Measurements from ENCODE around the gene CBX5.
"Not testable (repeated sequence)": the region's sequence is repeated elsewhere in the genome, so short reads cannot be mapped to it uniquely, and the experiment has no call there.

CBX5 gene

GRCh38 chr12:54200412-54200811, 79.5 kb downstream of the CBX5 start:
- no peak for DNase-seq (ENCODE audit: low read depth in 2 of 3, low spot score in 2 of 3)

- DNase-seq (ENCODE audit: low read depth in 2 of 3, low spot score in 2 of 3) = no peak
Observed at GRCh38 chr12:54199917-54200316, 80.0 kb downstream of the CBX5 start.

- no peak for DNase-seq (ENCODE audit: low read depth in 2 of 3, low spot score in 2 of 3)
Observed at GRCh38 chr12:54199034-54199433, 80.9 kb downstream of the CBX5 start.

DNA sequence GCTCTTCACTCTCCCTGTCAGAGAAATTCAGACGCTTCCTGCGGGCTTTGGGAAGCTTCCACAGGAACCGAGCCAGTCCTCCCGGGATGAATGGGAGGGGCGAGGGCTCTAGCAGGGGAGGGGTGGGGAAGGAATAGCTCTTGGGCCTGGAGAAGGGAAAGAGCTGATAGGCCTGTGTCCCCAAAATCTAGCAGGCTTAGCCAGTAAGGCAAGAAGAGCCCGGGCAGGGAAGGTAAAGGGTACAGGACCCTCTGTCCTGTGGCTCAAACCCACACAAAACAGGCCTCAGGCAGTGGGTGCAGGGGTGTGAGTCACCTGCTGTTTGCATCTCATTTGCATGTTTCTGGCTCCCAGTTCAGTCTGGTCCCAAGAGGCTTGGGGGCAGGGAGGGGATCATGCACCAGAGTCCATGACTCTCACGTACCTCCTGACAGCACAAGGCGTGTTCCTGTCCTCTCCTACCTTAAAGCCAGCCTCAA, 82.5 kb downstream of the CBX5 start:
- DNase-seq (ENCODE audit: low read depth in 2 of 3, low spot score in 2 of 3) = no peak

DNA sequence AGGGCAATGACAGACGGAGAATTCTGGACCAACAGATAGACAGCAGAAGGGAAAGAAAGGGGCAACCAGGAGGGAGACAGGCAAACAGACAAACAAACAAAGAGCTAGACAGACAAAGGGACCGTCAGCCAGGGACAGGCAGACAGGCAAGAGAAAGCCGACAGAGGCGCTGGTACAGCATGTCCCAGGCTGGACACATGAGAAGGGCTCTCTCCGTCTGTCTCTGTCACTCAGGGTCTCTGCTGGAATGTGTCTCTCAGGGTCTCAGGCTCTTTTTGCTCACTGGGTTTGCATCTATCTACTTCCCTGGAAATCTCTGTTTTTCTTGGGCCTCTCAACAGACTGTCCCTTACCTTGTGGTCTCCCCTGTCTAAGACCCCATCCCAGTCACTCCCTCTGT, 82.9 kb downstream of the CBX5 start:
- DNase-seq (ENCODE audit: low read depth in 2 of 3, low spot score in 2 of 3) = no peak

- no peak for DNase-seq (ENCODE audit: low read depth in 2 of 3, low spot score in 2 of 3)
Observed at GRCh38 chr12:54196396-54196795, 83.5 kb downstream of the CBX5 start.

DNA sequence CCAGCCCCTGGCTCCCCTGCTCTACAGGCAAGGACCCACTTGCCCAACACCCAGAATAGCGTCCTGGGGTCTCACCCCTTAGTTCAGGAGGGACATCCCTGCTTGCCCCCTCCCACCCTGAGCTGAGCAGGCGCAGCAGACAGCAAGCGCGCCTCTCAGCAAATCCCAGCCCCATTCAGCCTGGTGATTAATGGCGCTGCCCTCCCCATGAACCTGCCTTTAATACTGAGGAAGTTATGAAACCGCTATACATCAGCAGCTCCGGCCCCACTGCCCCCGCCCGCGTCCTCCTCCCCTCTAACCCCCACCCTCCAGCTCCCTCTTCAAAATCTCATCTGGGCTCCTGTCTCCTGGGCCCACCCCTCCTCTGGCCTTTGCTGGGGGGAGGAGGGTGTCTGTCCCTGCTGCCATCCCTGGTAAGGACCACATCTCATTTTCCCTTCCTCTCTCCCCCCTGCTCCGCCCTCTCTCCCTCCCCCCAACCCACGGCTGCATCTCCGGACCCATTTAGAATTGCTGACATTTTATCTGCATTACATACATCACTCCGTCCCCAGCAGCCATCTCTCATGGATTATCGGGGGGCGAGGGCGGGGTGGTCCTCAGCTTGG, 84.1 kb downstream of the CBX5 start:
- DNase-seq (ENCODE audit: low read depth in 2 of 3, low spot score in 2 of 3) = no peak

DNA sequence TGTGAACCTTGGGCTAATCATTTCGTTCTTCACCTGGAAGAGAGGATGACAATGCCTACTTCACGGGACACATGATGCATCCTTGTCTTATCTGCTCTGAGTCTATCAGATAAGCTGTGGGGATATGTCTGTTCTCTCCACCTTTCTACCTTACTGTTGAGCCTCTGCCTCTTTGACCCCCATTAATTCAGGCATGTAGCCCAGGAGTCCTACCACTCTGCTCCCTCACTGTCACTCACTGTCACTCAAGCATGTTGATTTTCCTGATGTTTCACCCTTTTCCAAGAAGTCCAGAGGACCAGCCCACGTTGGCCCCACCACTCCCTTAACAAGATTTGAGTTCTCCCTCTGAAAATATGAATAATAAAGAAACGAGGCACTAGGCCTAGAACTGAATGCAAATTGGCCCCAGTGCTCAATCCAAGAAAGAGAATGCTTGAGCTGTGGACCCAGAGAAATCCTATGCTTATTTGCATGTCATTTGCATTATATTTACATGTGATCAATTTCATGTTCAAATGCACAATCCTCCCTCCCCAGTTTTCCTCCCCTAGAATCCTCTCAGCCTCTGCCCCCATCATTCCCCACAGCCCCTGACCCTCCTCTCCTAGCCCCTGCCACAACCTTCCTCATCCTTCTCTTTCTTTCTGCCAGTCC, 84.7 kb downstream of the CBX5 start:
- DNase-seq (ENCODE audit: low read depth in 2 of 3, low spot score in 2 of 3) = no peak

GRCh38 chr12:54194611-54195010, 85.3 kb downstream of the CBX5 start:
- DNase-seq (ENCODE audit: low read depth in 2 of 3, low spot score in 2 of 3) = not testable (repeated sequence)

DNA sequence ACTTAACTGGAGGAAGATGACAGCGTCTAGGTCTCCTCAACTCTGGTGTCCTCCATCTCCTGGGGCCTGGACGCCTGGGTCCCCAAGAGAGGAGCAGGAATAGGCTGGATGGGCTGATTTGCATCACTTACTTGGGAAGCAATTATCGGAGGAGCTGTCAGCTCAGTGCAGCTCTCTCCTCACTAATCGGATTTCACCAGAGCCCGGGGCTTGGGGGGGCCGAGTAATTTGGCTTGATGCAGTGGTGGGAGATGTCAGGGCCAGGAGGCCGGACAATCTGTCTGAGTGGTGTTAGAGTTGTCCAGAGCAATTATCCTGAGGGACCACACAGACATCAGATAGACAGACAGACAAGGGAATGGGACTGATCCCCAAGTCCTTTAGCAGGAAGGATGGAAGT, 86.5 kb downstream of the CBX5 start:
- DNase-seq (ENCODE audit: low read depth in 2 of 3, low spot score in 2 of 3) = no peak

GRCh38 chr12:54191550-54192022, 88.3 kb downstream of the CBX5 start:
- DNase-seq (ENCODE audit: low read depth in 2 of 3, low spot score in 2 of 3) = peak in 2 of 3 experiments; percentile 27 to 58

GRCh38 chr12:54191126-54191525, 88.8 kb downstream of the CBX5 start:
- DNase-seq (ENCODE audit: low read depth in 2 of 3, low spot score in 2 of 3) = no peak

DNA sequence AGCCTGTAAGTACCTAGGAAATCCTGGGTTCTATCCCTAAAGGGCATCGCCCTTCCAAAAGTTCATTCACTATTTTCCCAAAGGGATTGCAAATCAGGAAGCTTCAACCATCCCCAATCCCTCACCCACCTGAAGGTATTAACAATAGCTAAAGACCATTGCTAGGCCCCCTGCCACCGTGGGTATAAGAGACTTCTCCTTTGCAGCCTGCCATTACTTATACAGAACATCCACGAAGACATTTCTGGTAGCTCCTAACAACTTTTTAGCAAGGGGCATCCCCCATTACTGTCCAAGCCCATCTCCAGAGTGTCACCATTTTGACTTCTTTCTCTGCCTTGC, 90.8 kb downstream of the CBX5 start:
- no peak for DNase-seq (ENCODE audit: low read depth in 2 of 3, low spot score in 2 of 3)

DNA sequence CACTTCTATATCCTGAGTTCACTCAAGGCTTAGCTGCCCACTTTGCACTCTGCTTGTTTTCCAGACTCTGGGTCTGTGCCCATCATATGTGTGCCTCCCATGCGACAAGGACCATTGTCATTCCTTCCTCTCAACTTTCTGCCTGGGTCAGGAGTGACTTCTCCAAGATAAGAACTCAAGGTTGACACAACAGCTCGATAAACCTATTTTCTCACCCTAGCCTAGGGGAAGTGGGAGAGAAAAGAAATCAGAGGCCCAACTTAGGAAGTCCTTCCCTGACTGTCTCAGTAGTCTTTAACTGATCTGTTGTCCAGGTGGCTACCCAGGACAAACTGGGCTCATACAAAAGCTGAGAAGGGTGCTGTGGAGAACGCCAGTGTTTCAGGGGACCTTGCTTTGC, 92.8 kb downstream of the CBX5 start:
- DNase-seq (ENCODE audit: low read depth in 2 of 3, low spot score in 2 of 3) = no peak

GRCh38 chr12:54185919-54186318, 94.0 kb downstream of the CBX5 start:
- DNase-seq (ENCODE audit: low read depth in 2 of 3, low spot score in 2 of 3) = no peak

DNA sequence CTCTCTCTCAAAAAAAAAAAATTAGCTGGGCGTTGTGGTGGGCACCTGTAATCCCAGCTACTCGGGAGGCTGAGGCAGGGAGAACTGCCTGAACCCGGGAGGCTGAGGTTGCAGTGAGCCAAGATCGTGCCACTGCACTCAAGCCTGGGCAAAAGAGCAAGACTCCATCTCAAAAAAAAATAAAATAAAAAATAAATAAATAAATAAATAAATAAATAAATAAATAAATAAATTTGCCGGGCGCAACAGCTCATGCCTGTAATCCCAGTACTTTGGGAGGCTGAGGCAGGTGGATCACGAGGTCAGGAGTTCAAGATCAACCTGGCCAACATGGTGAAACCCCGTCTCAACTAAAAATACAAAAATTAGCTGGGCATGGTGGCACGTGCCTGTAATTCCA, 94.6 kb downstream of the CBX5 start:
- DNase-seq (ENCODE audit: low read depth in 2 of 3, low spot score in 2 of 3) = not testable (repeated sequence)

DNA sequence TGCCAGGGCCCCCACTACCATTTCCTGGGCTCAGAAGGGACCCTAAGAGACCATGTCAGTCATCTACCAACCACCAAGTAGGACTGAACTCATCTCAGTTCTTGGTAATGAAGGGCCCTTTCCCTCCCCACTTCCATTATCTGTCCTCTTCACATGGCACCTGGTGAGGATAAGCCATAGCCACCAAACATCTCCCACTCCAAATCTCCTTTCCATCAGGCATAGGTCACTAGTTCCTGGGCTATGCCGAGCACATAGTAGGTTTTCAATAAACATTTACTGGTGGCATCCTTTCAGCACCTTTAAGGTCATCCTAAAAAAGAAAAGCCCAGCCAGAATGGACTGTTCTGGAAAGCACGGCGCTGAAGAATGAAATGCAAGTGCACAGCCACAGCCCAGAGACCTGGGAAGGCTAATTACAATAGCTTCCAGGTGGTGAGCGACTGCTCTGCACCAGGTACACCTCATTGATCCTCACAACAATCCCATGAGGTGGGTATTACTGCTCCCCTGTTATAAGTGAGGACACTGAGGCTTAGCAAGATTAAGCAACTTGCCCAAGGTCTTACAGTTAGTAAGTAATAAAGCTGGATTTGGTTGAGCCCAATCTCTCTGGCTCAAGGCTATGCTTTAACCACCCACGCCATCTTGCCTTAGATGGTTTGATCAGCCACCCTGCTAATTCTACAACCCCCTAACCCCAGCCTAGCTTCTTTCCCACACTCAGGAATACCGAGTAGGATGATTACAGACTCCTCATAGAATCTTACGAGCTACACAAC, 95.7 kb downstream of the CBX5 start:
- DNase-seq (ENCODE audit: low read depth in 2 of 3, low spot score in 2 of 3) = no peak

DNA sequence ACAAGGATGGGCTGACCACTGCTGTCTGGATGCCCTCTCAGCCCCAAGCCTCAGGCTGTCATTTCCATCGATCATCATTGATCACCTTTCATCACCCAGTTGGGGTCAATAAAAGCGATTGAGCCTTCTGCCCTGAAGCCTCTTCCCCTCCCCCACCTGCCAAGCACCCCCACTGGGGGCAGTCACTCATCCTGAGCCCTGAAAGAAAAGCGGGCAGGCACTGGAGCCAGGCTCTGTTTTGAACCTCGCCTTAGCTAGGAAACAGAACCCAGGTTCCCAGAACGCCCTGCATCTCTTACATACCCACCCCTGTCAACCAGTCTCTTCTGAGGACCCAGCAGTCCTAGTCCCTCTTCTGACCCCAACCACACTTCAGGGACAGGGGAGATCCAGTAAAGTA, 96.9 kb downstream of the CBX5 start:
- DNase-seq (ENCODE audit: low read depth in 2 of 3, low spot score in 2 of 3) = no peak

DNA sequence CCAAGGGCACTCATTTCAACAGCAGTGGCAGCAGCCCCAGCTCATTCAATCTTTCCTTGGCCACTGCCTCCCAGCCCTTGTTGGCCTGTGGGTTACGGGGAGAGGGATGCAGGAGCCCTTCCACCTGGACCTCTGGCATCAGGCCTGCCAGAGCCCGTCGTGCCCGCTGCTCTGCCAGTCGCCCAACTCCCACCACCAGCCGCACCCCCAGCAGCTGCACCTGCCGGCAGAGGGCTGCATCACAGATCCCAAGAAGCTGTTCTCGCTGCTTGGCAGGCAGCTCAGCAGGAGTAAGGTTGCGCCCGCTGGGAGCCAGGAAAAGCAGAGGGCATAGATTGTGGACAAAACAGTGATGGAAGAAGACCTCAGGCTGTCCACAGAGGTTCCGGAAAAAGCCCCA, 97.8 kb downstream of the CBX5 start:
- DNase-seq (ENCODE audit: low read depth in 2 of 3, low spot score in 2 of 3) = no peak
